Esophagus squamous epithelium (tissue), 4 donors: ENCODE data around the gene BLOC1S4.

ENCODE experiments used
- POLR2A ChIP-seq, 4 donors: fragments of 450-650 bp; IDR thresholded peaks; one replicate each; pipeline ENCODE4 v1.6.1; 2017; ENCODE audit warnings: antibody characterized with exemption in 4 of 4, mild to moderate bottlenecking in 4 of 4, moderate library complexity in 3 of 4
- TF ChIP-seq, protein P1 (sequence below), 6 experiments: fragments of 450-650 bp in 4 of 6; fragments of 200-600 bp in 2 of 6; sonication (generic) in 2 of 6; IDR thresholded peaks; one replicate each; pipeline ENCODE4 v1.5.1; 2016 to 2019; ENCODE audit warnings: antibody characterized with exemption in 6 of 6, mild to moderate bottlenecking in 4 of 6, moderate library complexity in 4 of 6

DNA sequence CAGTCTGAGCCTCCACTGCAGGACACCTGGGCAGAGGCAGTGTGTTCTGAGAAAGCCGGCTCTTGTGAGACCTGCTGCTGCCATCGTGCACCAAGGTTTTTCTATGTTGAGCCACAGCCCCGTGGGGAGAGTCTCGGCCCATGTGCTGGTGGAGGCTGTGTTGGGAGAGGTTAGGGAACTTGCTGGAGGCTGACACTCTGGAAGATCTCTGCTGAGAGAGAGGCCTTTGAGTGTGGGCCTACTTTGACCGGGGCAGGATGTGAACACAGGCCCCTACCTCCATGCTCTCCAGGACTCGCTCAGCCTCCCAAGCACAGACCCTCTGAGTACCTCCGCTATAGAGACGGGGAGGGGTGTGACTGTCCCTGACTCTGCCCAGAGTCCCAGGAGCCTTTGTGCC lies 23.6 kb upstream of the BLOC1S4 start:
- TF ChIP-seq, protein P1, sequence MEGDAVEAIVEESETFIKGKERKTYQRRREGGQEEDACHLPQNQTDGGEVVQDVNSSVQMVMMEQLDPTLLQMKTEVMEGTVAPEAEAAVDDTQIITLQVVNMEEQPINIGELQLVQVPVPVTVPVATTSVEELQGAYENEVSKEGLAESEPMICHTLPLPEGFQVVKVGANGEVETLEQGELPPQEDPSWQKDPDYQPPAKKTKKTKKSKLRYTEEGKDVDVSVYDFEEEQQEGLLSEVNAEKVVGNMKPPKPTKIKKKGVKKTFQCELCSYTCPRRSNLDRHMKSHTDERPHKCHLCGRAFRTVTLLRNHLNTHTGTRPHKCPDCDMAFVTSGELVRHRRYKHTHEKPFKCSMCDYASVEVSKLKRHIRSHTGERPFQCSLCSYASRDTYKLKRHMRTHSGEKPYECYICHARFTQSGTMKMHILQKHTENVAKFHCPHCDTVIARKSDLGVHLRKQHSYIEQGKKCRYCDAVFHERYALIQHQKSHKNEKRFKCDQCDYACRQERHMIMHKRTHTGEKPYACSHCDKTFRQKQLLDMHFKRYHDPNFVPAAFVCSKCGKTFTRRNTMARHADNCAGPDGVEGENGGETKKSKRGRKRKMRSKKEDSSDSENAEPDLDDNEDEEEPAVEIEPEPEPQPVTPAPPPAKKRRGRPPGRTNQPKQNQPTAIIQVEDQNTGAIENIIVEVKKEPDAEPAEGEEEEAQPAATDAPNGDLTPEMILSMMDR (IDR thresholded peaks at IDR 0.05): no peak
- no peak for TF ChIP-seq POLR2A (IDR thresholded peaks at IDR 0.05)
